HEK293T (cell line): ENCODE results near the gene KRTAP4-6.
"Not testable (repeated sequence)": the region's sequence is repeated elsewhere in the genome, so short reads cannot be mapped to it uniquely, and the experiment has no call there.

Experiments used
- FOXA1 ChIP-seq: fragments of 450-650 bp; IDR thresholded peaks from 2 replicates; pipeline ENCODE4 v1.6.1; 2016; ENCODE audit warnings: mild to moderate bottlenecking
- FOXK2 ChIP-seq: fragments of 450-650 bp; IDR thresholded peaks from 2 replicates; pipeline ENCODE4 v1.6.1; 2016; ENCODE audit warnings: mild to moderate bottlenecking

DNA sequence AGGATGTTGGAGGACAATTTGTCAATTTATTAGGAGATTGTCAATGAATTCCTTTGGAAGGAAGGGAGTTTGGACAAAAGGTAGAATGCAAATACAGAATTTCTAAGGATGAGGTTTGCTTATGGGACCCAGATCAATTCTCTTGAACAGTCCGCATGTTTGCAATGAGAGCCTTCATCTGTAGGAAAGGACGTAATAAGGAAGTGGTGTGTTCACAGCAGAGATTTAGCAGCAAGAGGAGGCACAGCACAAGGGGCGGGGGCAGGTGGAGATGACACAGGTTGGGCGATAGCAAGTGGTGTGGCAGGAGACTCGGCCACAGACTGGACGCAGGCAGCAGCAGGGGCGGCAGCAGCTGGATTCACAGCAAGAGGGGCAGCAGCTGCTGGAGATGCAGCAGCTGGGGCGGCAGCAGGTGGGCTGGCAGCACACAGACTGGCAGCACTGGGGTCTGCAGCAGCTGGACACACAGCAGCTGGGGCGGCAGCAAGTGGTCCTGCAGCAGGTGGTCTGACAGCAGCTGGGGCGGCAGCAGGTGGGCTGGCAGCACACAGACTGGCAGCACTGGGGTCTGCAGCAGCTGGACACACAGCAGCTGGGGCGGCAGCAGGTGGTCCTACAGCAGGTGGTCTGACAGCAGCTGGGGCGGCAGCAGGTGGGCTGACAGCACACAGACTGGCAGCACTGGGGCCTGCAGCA, 16.9 kb downstream of the KRTAP4-6 start:
- not testable (repeated sequence) for TF ChIP-seq FOXK2, FOXA1
